ENCODE results near the gene GOLPH3. TPM values are rescaled to one million over a fixed set of nuclear protein-coding genes. Genes with fewer than 3 reads are reported as not detected.
"Not testable (repeated sequence)": the region's sequence is repeated elsewhere in the genome, so short reads cannot be mapped to it uniquely, and the experiment has no call there.

The GOLPH3 gene
- 99.7 TPM for polyA plus RNA-seq (2013)

DNA sequence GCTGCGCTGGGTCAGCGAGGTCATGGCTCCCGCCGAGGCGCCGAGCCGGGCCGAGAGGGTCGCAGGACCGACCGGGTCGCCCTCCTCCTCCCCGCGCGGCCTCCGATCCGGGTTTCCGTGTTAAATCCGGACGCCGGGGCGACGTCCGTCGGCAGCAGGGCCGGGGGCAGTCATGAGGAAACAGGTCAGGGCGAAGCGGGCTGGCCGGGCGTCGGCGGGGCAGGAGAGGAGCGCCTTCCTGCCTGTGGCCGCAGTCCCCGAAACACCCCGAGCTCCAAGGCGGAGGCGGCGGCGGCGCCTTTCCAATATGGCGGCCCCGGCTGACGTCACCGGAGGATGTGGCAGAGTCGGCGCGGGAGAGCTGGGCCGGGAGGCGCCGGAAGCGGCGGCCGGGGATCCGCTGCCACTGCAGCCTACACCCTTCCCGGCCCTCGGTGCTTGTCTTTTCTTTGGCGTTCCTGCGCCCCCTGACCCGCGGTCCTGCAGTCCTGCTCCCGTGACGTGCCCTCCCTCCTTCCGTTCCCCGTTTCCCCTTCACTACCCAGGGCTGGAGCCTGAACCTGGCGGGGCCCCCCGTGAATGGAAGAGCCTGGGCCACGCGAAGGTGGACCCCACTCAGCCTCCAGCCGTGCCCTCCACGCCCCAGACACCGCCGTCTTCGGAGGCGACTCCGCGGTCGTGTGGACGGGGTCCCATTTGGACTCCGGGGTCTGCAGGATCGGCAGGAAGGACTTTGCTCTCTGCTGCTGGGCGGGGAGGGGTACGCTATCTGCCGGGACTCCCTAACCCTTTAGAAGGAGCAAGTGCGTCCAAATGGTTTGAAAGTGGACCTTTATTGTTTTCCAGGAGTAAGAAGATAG lies at the start of gene GOLPH3:
Gene GOLPH3 (minus strand): TSS at position 309 of the 860 bp plus-strand sequence. CDS start 285 bp downstream, at position 24.
- peak; percentile 91 to 97 (median 95) for DNase-seq
- H3K27me3 ChIP-seq (replicated peaks in 2 of 5; ENCODE audit: control insufficient read depth in 4 of 5, insufficient read depth in 5 of 5, low read length in 4 of 5) = no peaks in the 10 kb centered on the region
- ChIA-PET POLR2A (interaction anchor here (0.7 to 2.1 kb wide), 6 partner anchors 9 to 58 kb away, joined by 3 to 15 read pairs (median 5); no protein-coding TSS in a partner anchor), CTCF (interaction anchor here (0.7 to 1.9 kb wide), 6 partner anchors 9 to 58 kb away, joined by 3 to 9 read pairs (median 4); no protein-coding TSS in a partner anchor)
- peak within 1 kb of the TSS; percentile 74 to 100 (median 94) for H3K4me3 ChIP-seq (ENCODE audit: control insufficient read depth in 1 of 7, extremely low read depth in 1 of 7, insufficient read depth in 4 of 7, low read depth in 2 of 7, low read length in 6 of 7)
- peaks cover 1 to 21% (median 10%) of the 10 kb centered on the region in 4 experiments for H3K36me3 ChIP-seq (ENCODE audit: control insufficient read depth in 4 of 4, insufficient read depth in 4 of 4, low read length in 3 of 4)
- H3K27ac ChIP-seq (ENCODE audit: insufficient read depth in 1 of 2, low read depth in 1 of 2, low read length in 2 of 2, poor library complexity in 1 of 2, severe bottlenecking in 2 of 2) = peak within 1 kb of the TSS; percentile 94 to 96
- WGBS (ENCODE audit: insufficient coverage) = under 1% methylated on average over 83 of the region's 85 CpGs
- no peaks in the 10 kb centered on the region for H3K9me3 ChIP-seq (ENCODE audit: control extremely low read depth in 1 of 5, control insufficient read depth in 4 of 5, insufficient read depth in 2 of 5, low read depth in 1 of 5, low read length in 4 of 5)
- peaks cover 6 to 42% (median 28%) of the 10 kb centered on the region in 4 experiments for H3K4me1 ChIP-seq (ENCODE audit: control extremely low read depth in 1 of 4, control insufficient read depth in 4 of 4, insufficient read depth in 4 of 4, low read length in 3 of 4)

DNA sequence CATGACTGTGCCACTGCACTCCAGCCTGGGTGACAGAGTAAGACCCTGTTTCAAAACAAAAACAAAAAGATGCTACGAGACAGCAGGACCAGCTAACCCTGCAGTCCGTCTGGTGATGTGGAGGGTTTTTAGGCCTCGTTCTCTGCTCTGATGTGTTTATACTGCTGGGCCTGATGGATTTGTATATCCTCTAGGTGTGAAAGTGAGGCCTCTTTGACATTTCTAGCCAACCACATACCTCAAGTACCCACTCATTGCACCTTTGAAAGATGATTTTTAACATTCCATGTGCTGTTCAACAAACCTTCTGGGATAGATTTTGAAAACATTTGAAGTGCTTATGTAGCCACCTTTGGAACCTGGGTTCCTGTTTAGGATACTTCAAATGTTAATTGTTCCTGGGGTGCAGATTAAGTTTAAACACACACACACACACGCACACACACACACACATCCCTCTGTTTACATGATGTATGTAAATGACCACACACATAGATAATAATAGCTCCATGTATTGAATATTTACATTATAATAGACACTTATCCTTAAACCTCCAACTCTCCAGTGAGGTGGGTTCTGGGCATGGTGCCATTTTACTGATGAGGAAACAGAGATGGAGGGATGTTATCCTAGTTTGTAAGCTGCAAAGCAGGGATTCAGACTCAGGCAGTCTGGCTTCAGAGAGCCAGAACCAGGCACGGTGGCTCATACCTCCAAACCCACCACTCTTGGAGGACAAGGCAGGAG lies 48.8 kb upstream of the GOLPH3 start:
- ChIA-PET POLR2A (no interaction called here), CTCF (interaction anchor here (0.7 to 1.1 kb wide), 3 partner anchors 10 to 50 kb away, joined by 3 read pairs; no protein-coding TSS in a partner anchor)
- H3K27ac ChIP-seq (ENCODE audit: insufficient read depth in 1 of 2, low read depth in 1 of 2, low read length in 2 of 2, poor library complexity in 1 of 2, severe bottlenecking in 2 of 2) = no peak overlapping the region
- H3K4me3 ChIP-seq (ENCODE audit: control insufficient read depth in 1 of 7, extremely low read depth in 1 of 7, insufficient read depth in 4 of 7, low read depth in 2 of 7, low read length in 6 of 7) = no peak overlapping the region
- H3K27me3 ChIP-seq (replicated peaks in 2 of 5; ENCODE audit: control insufficient read depth in 4 of 5, insufficient read depth in 5 of 5, low read length in 4 of 5) = no peaks in the 10 kb centered on the region
- no peaks in the 10 kb centered on the region for H3K9me3 ChIP-seq (ENCODE audit: control extremely low read depth in 1 of 5, control insufficient read depth in 4 of 5, insufficient read depth in 2 of 5, low read depth in 1 of 5, low read length in 4 of 5)
- 100% methylated on average over 3 of the region's 5 CpGs for WGBS (ENCODE audit: insufficient coverage)
- no peak for DNase-seq
- H3K36me3 ChIP-seq (ENCODE audit: control insufficient read depth in 4 of 4, insufficient read depth in 4 of 4, low read length in 3 of 4) = peaks cover 0 to 2% (median 0%) of the 10 kb centered on the region in 4 experiments
- H3K4me1 ChIP-seq (ENCODE audit: control extremely low read depth in 1 of 4, control insufficient read depth in 4 of 4, insufficient read depth in 4 of 4, low read length in 3 of 4) = peaks cover 5 to 19% (median 8%) of the 10 kb centered on the region in 4 experiments

DNA sequence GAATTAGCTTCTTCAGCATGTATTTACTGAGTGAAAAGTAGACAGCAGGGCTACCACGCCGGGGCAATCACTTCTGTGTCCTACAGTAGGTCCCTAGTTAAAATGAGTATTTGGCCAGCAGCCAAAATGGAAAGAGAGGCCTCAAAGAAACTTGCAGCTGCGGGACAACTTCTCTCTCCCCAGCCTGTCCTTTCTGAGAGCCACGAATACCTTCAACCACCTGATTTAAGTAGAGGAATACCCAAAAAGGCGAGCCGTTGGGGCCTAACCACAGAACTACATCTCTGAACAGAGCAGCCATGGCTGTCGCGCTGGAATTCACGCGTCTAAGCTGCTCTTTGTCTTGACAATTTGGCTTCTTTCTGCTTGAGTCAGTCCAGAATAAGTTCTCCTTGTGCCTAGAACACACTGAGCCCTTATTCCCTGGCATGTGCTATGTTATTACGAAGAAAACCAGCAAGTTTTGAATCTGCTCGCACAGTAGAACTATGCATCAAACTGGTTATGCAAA lies 43.8 kb upstream of the GOLPH3 start:
- CTCF ChIA-PET = interaction anchor here (1.6 to 2.2 kb wide), 2 partner anchors 14 to 16 kb away, joined by 3 to 6 read pairs; no protein-coding TSS in a partner anchor

DNA sequence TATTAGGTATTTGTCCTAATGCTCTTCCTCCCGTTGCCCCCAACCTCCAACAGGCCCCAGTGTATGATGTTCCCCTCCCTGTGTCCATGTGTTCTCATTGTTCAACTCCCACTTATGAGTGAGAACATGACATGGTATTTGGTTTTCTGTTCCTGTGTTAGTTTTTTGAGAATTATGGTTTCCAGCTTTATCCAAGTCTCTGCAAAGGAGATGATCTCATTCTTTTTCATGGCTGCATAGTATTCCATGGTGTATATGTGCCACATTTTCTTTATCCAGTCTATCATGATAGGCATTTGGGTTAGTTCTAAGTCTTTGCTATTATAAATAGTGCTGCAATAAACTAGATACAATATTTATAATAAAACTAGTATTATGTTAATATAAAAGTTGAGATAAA lies 40.2 kb upstream of the GOLPH3 start:
- H3K4me3 ChIP-seq (ENCODE audit: control insufficient read depth in 1 of 7, extremely low read depth in 1 of 7, insufficient read depth in 4 of 7, low read depth in 2 of 7, low read length in 6 of 7); H3K9me3 ChIP-seq (ENCODE audit: control extremely low read depth in 1 of 5, control insufficient read depth in 4 of 5, insufficient read depth in 2 of 5, low read depth in 1 of 5, low read length in 4 of 5); DNase-seq; POLR2A ChIA-PET; H3K27ac ChIP-seq (ENCODE audit: insufficient read depth in 1 of 2, low read depth in 1 of 2, low read length in 2 of 2, poor library complexity in 1 of 2, severe bottlenecking in 2 of 2); H3K27me3 ChIP-seq (replicated peaks in 2 of 5; ENCODE audit: control insufficient read depth in 4 of 5, insufficient read depth in 5 of 5, low read length in 4 of 5); H3K36me3 ChIP-seq (ENCODE audit: control insufficient read depth in 4 of 4, insufficient read depth in 4 of 4, low read length in 3 of 4); CTCF ChIA-PET: not testable (repeated sequence)
- H3K4me1 ChIP-seq (ENCODE audit: control extremely low read depth in 1 of 4, control insufficient read depth in 4 of 4, insufficient read depth in 4 of 4, low read length in 3 of 4) = peaks cover 18 to 46% (median 30%) of the 10 kb centered on the region in 4 experiments
- no CpG with 5 or more reads among the region's 1 CpG for WGBS (ENCODE audit: insufficient coverage)

More for the DNA sequence above, 43.8 kb upstream of the GOLPH3 start:
- no peaks in the 10 kb centered on the region for H3K27me3 ChIP-seq (replicated peaks in 2 of 5; ENCODE audit: control insufficient read depth in 4 of 5, insufficient read depth in 5 of 5, low read length in 4 of 5)
- POLR2A ChIA-PET = no interaction called here
- H3K36me3 ChIP-seq (ENCODE audit: control insufficient read depth in 4 of 4, insufficient read depth in 4 of 4, low read length in 3 of 4) = no peaks in the 10 kb centered on the region
- DNase-seq = peak; percentile 45 to 78 (median 75)
- WGBS (ENCODE audit: insufficient coverage) = 39% methylated on average over 11 of the region's 12 CpGs
- H3K4me1 ChIP-seq (ENCODE audit: control extremely low read depth in 1 of 4, control insufficient read depth in 4 of 4, insufficient read depth in 4 of 4, low read length in 3 of 4) = peaks cover 7 to 24% (median 12%) of the 10 kb centered on the region in 4 experiments
- no peak overlapping the region for H3K4me3 ChIP-seq (ENCODE audit: control insufficient read depth in 1 of 7, extremely low read depth in 1 of 7, insufficient read depth in 4 of 7, low read depth in 2 of 7, low read length in 6 of 7)
- H3K9me3 ChIP-seq (ENCODE audit: control extremely low read depth in 1 of 5, control insufficient read depth in 4 of 5, insufficient read depth in 2 of 5, low read depth in 1 of 5, low read length in 4 of 5) = no peaks in the 10 kb centered on the region
- no peak overlapping the region for H3K27ac ChIP-seq (ENCODE audit: insufficient read depth in 1 of 2, low read depth in 1 of 2, low read length in 2 of 2, poor library complexity in 1 of 2, severe bottlenecking in 2 of 2)

DNA sequence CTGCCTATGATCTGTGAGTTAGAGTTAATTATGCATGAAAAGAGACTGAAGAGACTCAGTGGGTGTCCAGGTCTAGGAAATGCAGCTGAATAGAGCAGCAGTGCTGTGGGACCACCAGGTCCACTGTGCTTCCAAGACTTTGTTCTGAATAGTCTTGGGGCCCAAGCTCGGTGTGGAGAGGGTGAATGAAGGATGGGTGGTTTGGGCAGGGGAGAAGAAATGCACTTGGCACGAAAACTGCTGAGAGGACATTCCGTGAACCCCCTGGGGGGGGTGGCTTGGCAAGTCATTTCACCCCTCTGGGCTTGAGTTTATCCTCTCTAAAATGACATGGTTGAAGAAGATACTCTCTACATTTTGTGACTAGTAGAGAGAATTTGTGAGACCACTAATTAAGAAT lies 36.0 kb upstream of the GOLPH3 start:
- Histone ChIP-seq H3K27ac (ENCODE audit: insufficient read depth in 1 of 2, low read depth in 1 of 2, low read length in 2 of 2, poor library complexity in 1 of 2, severe bottlenecking in 2 of 2) (peak overlapping the region; percentile 15 to 39), H3K4me1 (ENCODE audit: control extremely low read depth in 1 of 4, control insufficient read depth in 4 of 4, insufficient read depth in 4 of 4, low read length in 3 of 4) (peaks cover 11 to 37% (median 28%) of the 10 kb centered on the region in 4 experiments), H3K27me3 (replicated peaks in 2 of 5; ENCODE audit: control insufficient read depth in 4 of 5, insufficient read depth in 5 of 5, low read length in 4 of 5) (no peaks in the 10 kb centered on the region), H3K36me3 (ENCODE audit: control insufficient read depth in 4 of 4, insufficient read depth in 4 of 4, low read length in 3 of 4) (no peaks in the 10 kb centered on the region), H3K4me3 (ENCODE audit: control insufficient read depth in 1 of 7, extremely low read depth in 1 of 7, insufficient read depth in 4 of 7, low read depth in 2 of 7, low read length in 6 of 7) (no peak overlapping the region), H3K9me3 (ENCODE audit: control extremely low read depth in 1 of 5, control insufficient read depth in 4 of 5, insufficient read depth in 2 of 5, low read depth in 1 of 5, low read length in 4 of 5) (no peaks in the 10 kb centered on the region)
- no peak for DNase-seq
- 100% methylated on average over 2 of the region's 3 CpGs for WGBS (ENCODE audit: insufficient coverage)
- ChIA-PET CTCF (interaction anchor here (1.5 kb wide), 1 partner anchor 12 kb away, joined by 3 read pairs; no protein-coding TSS in a partner anchor), POLR2A (no interaction called here)

DNA sequence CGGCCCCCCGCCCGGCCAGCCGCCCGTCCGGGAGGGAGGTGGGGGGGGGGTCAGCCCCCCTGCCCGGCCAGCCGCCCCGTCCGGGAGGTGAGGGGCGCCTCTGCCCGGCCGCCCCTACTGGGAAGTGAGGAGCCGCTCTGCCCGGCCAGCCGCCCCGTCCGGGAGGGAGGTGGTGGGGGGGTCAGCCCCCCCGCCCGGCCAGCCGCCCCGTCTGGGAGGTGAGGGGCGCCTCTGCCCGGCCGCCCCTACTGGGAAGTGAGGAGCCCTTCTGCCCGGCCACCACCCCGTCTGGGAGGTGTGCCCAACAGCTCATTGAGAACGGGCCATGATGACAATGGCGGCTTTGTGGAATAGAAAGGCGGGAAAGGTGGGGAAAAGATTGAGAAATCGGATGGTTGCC lies 34.7 kb upstream of the GOLPH3 start:
- H3K9me3 ChIP-seq (ENCODE audit: control extremely low read depth in 1 of 5, control insufficient read depth in 4 of 5, insufficient read depth in 2 of 5, low read depth in 1 of 5, low read length in 4 of 5); H3K4me3 ChIP-seq (ENCODE audit: control insufficient read depth in 1 of 7, extremely low read depth in 1 of 7, insufficient read depth in 4 of 7, low read depth in 2 of 7, low read length in 6 of 7): not testable (repeated sequence)
- WGBS (ENCODE audit: insufficient coverage) = no CpG with 5 or more reads among the region's 31 CpGs

More for the DNA sequence above, 34.7 kb upstream of the GOLPH3 start:
- H3K36me3 ChIP-seq (ENCODE audit: control insufficient read depth in 4 of 4, insufficient read depth in 4 of 4, low read length in 3 of 4); DNase-seq; H3K27ac ChIP-seq (ENCODE audit: insufficient read depth in 1 of 2, low read depth in 1 of 2, low read length in 2 of 2, poor library complexity in 1 of 2, severe bottlenecking in 2 of 2); POLR2A ChIA-PET; H3K27me3 ChIP-seq (replicated peaks in 2 of 5; ENCODE audit: control insufficient read depth in 4 of 5, insufficient read depth in 5 of 5, low read length in 4 of 5): not testable (repeated sequence)
- CTCF ChIA-PET = interaction anchor here (0.8 kb wide), 1 partner anchor 23 kb away, joined by 3 read pairs; no protein-coding TSS in a partner anchor
- H3K4me1 ChIP-seq (ENCODE audit: control extremely low read depth in 1 of 4, control insufficient read depth in 4 of 4, insufficient read depth in 4 of 4, low read length in 3 of 4) = peaks cover 11 to 32% (median 26%) of the 10 kb centered on the region in 4 experiments
